PFSK-1 (cell line): ENCODE data around the gene RSRC1.

Experiments
- FOXP2 ChIP-seq: optimal IDR thresholded peaks from 2 replicates; pipeline ENCODE3; 2011; ENCODE audit warnings: borderline replicate concordance, control low read depth, inconsistent platforms; ENCODE audit not compliant: insufficient read depth; ENCODE audit errors: extremely low read length, extremely low read depth
- POLR2AphosphoS5 ChIP-seq: IDR thresholded peaks from 2 replicates; pipeline ENCODE4 v1.6.1; 2012; ENCODE audit warnings: low read depth, mild to moderate bottlenecking, control low read depth, low read length, moderate library complexity
- SIN3A ChIP-seq: IDR thresholded peaks from 2 replicates; pipeline ENCODE4 v1.6.1; 2012; ENCODE audit warnings: mild to moderate bottlenecking, low read length, moderate library complexity, borderline replicate concordance; ENCODE audit not compliant: insufficient read depth
- TAF1 ChIP-seq: IDR thresholded peaks from 2 replicates; pipeline ENCODE4 v1.6.1; 2012; ENCODE audit warnings: low read length, control low read depth, borderline replicate concordance; ENCODE audit not compliant: insufficient read depth
- TF ChIP-seq, protein P1 (sequence below), 2 experiments: IDR thresholded peaks; 2 replicates each; pipeline versions ENCODE4 v1.6.1 to v1.8.0; 2011 to 2012; ENCODE audit warnings: low read depth in 2 of 2, low read length in 2 of 2, control low read depth in 1 of 2, inconsistent platforms in 1 of 2, mild to moderate bottlenecking in 1 of 2, moderate library complexity in 1 of 2; ENCODE audit not compliant: insufficient read depth in 1 of 2

Gene RSRC1

DNA sequence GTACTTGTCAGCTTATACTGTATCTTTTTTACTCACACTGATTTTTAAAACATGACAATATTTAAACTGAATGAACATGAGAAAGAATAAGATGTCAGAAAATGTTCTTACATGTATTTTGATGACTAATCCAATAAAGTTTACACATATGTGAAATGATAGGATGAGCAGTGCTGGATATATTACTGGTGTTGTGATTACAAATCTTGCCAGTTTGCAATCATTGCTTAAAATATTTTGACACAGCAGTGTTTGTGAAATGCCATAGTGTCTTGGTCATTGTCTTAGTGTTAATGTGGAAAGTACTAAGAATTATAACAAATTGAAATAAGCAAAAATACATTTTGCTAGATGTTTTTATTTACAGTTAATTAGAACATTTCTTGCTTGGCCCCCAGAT is 342.4 kb downstream of the RSRC1 start:
- TF ChIP-seq SIN3A (no peak), FOXP2 (no peak)

DNA sequence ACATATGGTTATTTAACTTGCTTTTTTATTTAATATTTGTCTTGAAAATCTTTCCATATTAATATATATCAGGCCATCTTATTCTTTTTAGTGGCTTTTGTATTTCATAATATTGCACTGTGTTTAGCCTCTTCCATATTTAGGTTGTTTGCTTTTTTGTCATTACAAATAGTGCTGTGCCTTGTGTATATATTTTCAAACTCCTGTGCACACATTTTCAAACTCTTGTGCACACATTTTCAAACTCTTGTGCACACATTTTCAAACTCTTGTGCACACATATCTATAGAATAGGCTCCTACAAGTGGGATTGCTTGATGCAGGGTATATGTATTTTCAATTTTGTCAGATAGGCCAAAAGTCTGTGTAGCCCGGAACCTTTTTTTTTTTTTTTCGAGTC is 343.1 kb downstream of the RSRC1 start:
- no peak for TF ChIP-seq POLR2AphosphoS5
- TF ChIP-seq FOXP2, result no peak
- no peak for TF ChIP-seq SIN3A
- TF ChIP-seq, protein P1, sequence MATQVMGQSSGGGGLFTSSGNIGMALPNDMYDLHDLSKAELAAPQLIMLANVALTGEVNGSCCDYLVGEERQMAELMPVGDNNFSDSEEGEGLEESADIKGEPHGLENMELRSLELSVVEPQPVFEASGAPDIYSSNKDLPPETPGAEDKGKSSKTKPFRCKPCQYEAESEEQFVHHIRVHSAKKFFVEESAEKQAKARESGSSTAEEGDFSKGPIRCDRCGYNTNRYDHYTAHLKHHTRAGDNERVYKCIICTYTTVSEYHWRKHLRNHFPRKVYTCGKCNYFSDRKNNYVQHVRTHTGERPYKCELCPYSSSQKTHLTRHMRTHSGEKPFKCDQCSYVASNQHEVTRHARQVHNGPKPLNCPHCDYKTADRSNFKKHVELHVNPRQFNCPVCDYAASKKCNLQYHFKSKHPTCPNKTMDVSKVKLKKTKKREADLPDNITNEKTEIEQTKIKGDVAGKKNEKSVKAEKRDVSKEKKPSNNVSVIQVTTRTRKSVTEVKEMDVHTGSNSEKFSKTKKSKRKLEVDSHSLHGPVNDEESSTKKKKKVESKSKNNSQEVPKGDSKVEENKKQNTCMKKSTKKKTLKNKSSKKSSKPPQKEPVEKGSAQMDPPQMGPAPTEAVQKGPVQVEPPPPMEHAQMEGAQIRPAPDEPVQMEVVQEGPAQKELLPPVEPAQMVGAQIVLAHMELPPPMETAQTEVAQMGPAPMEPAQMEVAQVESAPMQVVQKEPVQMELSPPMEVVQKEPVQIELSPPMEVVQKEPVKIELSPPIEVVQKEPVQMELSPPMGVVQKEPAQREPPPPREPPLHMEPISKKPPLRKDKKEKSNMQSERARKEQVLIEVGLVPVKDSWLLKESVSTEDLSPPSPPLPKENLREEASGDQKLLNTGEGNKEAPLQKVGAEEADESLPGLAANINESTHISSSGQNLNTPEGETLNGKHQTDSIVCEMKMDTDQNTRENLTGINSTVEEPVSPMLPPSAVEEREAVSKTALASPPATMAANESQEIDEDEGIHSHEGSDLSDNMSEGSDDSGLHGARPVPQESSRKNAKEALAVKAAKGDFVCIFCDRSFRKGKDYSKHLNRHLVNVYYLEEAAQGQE (IDR thresholded peaks at IDR 0.05; ENCODE audit: insufficient read depth in 1 of 2, low read depth in 2 of 2, low read length in 2 of 2), result no peak
- no peak for TF ChIP-seq TAF1

DNA sequence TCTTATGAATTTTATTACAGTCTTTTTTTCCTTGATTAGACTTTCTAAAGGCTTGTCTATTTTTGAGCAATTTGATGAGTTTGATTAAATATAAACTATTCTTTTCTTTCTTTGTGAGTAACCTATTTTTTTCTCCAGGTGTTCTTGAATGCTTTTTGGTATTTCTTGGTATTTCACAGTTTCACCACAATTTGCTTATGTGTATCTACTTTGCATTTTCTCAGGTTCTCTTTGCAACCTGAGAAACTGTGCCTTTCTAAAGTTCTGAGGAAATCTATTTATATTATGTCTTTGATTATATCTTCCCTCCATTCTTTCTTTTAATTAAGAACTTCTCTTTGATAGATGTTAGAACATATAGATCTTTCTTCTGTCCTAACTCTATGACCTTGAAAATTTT is 344.0 kb downstream of the RSRC1 start:
- no peak for TF ChIP-seq POLR2AphosphoS5
- TF ChIP-seq, protein P1 (IDR thresholded peaks at IDR 0.05; ENCODE audit: insufficient read depth in 1 of 2, low read depth in 2 of 2, low read length in 2 of 2), result no peak
- no peak for TF ChIP-seq TAF1
- TF ChIP-seq SIN3A, result no peak
- TF ChIP-seq FOXP2, result no peak

- TF ChIP-seq, protein P1 (IDR thresholded peaks at IDR 0.05; ENCODE audit: insufficient read depth in 1 of 2, low read depth in 2 of 2, low read length in 2 of 2), result no peak
- TF ChIP-seq FOXP2, result no peak
- TF ChIP-seq TAF1, result no peak
- TF ChIP-seq SIN3A, result no peak
- TF ChIP-seq POLR2AphosphoS5, result no peak
Observed at GRCh38 chr3:158455406-158455805, 345.5 kb downstream of the RSRC1 start.

DNA sequence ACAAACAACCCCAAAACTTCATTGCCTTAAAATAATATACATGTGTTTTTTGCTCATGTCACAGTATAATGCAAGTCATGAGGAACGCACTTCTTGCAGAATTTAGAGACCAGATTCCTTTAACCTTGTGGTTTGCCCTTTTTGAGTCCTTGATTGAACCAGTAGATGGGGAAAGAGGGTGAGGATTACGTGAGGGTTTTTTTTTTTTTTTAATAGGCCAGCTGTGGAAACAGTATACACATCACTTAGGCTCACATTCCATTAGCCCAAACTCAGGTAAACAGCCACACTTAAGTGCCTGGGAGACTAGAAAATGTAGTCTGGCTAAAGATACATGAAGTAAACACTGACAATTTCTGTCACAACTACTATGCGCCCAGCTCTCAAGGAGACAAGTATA is 346.2 kb downstream of the RSRC1 start:
- TF ChIP-seq, protein P1 (IDR thresholded peaks at IDR 0.05; ENCODE audit: insufficient read depth in 1 of 2, low read depth in 2 of 2, low read length in 2 of 2), result no peak
- TF ChIP-seq FOXP2 (no peak), SIN3A (no peak), TAF1 (no peak), POLR2AphosphoS5 (no peak)
